Thymus (tissue), 11 donors: Measurements from ENCODE around the gene INTS1. TPM values are rescaled to one million over a fixed set of nuclear protein-coding genes. Genes with fewer than 3 reads are reported as not detected.

Source experiments
- DNase-seq, 9 donors: peaks; one replicate each; pipeline ENCODE4 v3.0.0-alpha.2; 2013; ENCODE audit warnings: low spot score in 9 of 9, low read depth in 6 of 9, missing footprints in 1 of 9
- H3K27ac ChIP-seq, 2 donors: one replicate each; pipeline ENCODE4 v1.5.1; 2013; ENCODE audit warnings: control low read depth in 1 of 2, low read depth in 1 of 2, low read length in 1 of 2, mild to moderate bottlenecking in 1 of 2, moderate library complexity in 1 of 2
- H3K27me3 ChIP-seq, 2 donors: one replicate each; pipeline ENCODE4 v1.5.1; 2013; ENCODE audit warnings: low read length in 1 of 2; ENCODE audit not compliant: control insufficient read depth in 2 of 2, insufficient read depth in 1 of 2
- H3K36me3 ChIP-seq, 2 donors: one replicate each; pipeline ENCODE4 v1.5.1; 2013; ENCODE audit warnings: low read length in 1 of 2, mild to moderate bottlenecking in 1 of 2, moderate library complexity in 1 of 2; ENCODE audit not compliant: control insufficient read depth in 2 of 2, insufficient read depth in 2 of 2
- H3K4me1 ChIP-seq, 2 donors: one replicate each; pipeline ENCODE4 v1.5.1; 2013; ENCODE audit warnings: low read length in 2 of 2; ENCODE audit not compliant: control insufficient read depth in 2 of 2, insufficient read depth in 2 of 2
- H3K4me3 ChIP-seq, 2 donors: one replicate each; pipeline ENCODE4 v1.5.1; 2013; ENCODE audit warnings: low read length in 2 of 2, control low read depth in 1 of 2, mild to moderate bottlenecking in 1 of 2
- H3K9me3 ChIP-seq, 2 donors: one replicate each; pipeline ENCODE4 v1.5.1; 2013; ENCODE audit warnings: low read length in 1 of 2, mild to moderate bottlenecking in 1 of 2; ENCODE audit not compliant: control insufficient read depth in 2 of 2, insufficient read depth in 1 of 2
- WGBS: extraction: QIAGEN DNeasy Blood & Tissue Kit; methylation state at CpG from one replicate; pipeline ENCODE4 v1.1.7; 2013; 5-methylcytosine and 5-hydroxymethylcytosine counted together
- polyA plus RNA-seq: library from polyadenylated mRNA; stranded (reverse); fragments of 200-250 nt; gene quantifications from one replicate; pipeline ENCODE4 v1.2.3, GENCODE V29; 2013
- total RNA-seq: library from RNA; stranded (reverse); fragments of 120-200 nt; gene quantifications from one replicate; pipeline ENCODE4 v1.2.4, GENCODE V29; 2013
- donor health status: healthy.

Gene INTS1
- total and polyA plus RNA-seq, 2 donors, result 19.6 to 287 TPM

DNA sequence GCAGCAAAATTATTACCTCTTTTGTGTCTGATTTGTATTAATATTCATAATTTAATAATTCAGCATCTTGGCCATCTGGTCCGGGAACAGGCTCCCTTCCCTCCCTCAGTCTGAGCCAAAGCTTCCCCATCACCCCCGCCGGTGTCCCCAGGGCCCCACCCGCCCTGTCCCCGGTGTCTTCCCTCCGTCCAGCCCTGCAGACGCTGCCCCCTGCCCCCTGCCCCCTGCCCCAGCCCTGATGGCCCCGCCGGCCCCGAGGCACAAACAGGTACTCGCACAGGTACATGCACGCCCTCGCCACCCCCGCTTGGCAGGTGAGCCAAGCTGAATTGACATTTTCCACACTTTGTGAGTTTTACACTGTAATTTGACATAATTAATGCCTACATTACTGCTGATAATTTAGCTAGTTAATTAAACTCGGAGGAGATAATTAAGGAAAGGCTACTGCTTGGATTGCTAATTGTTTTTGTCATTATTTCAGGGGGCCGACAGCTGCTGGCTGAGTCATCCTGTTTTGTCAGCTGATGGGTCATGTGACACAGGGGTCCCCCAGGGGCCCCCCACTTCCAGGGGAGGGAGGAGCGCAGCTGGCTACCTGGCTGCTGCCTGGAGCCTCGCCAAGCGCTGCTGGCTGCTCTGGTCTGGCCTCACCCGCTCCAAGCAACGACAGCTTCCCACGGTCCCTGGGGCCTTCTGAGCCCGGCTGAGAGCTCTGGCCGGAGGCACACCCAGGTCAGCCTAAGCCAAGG lies 81.5 kb downstream of the INTS1 start:
- WGBS, result 41% methylated on average over 24 of the region's 24 CpGs
- peaks cover 2 to 30% of the 10 kb centered on the region in 2 donors for H3K27me3 ChIP-seq

DNA sequence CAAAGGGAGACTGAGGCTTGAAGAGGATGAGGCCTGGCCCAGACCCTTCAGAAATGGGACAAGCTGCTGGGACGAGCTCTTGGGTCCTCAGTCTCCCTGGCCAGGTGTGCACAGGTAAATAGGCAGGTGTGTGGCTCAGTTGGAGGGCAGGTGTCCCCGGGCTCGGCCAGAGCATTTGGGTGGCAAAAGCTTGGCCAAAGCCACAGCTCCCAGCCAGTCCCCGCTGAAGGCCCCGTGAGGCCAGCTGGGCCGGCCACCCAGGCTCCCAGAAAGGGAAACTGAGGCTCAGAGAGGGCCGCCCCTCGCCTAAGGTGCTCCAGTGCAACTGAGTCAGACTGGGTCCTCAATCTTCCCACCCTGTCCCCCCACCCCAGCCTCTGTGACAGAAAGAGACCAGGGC lies 82.2 kb downstream of the INTS1 start:
- 94% methylated on average over 8 of the region's 8 CpGs for WGBS
- Histone ChIP-seq H3K27ac (no peak overlapping the region), H3K27me3 (peaks cover 2 to 36% of the 10 kb centered on the region in 2 donors), H3K4me3 (no peak overlapping the region), H3K4me1 (peaks cover 0 to 9% of the 10 kb centered on the region in 2 donors), H3K9me3 (no peaks in the 10 kb centered on the region), H3K36me3 (no peaks in the 10 kb centered on the region)
- no peak for DNase-seq

More for the DNA sequence above, 81.5 kb downstream of the INTS1 start:
- Histone ChIP-seq H3K4me3 (no peak overlapping the region), H3K36me3 (no peaks in the 10 kb centered on the region), H3K4me1 (peaks cover 0 to 6% of the 10 kb centered on the region in 2 donors), H3K9me3 (no peaks in the 10 kb centered on the region), H3K27ac (no peak overlapping the region)
- DNase-seq, result peak in 1 of 9 donors; percentile 12

DNA sequence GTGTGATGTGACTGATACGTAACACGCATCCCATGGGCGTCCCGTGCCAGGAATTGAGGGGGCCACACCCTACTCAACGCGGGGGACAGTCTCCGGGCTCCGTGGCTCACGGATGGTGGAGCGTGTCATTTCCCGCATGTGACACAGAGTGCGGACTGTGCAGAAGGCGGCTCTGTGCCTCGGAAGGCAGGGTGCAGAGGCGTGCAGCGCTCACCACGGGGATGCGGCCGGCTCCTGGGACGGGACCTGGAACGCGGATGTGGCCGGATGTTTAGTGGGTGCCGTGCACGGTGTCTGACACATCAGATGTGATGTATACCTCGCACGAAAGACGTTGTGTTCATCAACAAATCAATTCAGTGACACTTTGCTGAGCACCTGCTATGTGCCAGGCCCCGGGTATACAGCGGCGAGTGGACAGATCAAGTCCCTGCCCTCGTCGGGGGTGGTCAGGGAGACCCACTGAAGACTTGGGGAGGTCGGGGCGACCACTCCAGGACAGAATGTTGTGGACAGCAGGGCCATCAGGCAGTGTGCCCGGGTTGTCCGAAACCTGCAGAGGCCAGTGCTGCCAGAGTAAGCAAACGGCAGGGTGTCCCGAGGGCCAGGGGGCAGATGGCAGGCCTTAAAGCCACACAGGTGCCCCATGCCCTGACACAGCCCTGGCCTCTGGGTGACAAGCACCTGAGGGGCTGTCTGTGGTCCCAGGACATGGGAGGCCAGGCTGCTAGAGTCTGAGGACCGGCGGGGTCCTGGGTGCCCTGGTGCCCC lies 83.0 kb downstream of the INTS1 start:
- Histone ChIP-seq H3K36me3 (no peaks in the 10 kb centered on the region), H3K4me1 (peaks cover 0 to 9% of the 10 kb centered on the region in 2 donors), H3K4me3 (no peak overlapping the region), H3K27me3 (peaks cover 2 to 43% of the 10 kb centered on the region in 2 donors), H3K9me3 (no peaks in the 10 kb centered on the region), H3K27ac (no peak overlapping the region)
- 92% methylated on average over 41 of the region's 41 CpGs for WGBS
- DNase-seq, result no peak

Other genes starting within 250 kb of the INTS1 start
- 13.5 TPM for gene MICALL2, start 44.9 kb downstream of the INTS1 start, total RNA-seq
- gene MICALL2, start 44.9 kb downstream of the INTS1 start, polyA plus RNA-seq, result 44.2 TPM
- 22.4 TPM for gene MAFK, start 26.3 kb upstream of the INTS1 start, total RNA-seq
- 42.9 TPM for gene MAFK, start 26.3 kb upstream of the INTS1 start, polyA plus RNA-seq
- 0.47 TPM for gene TMEM184A, start 51.8 kb upstream of the INTS1 start, total RNA-seq
- 5.6 TPM for gene TMEM184A, start 51.8 kb upstream of the INTS1 start, polyA plus RNA-seq
- gene PSMG3, start 65.6 kb upstream of the INTS1 start, total RNA-seq, result 56.0 TPM
- 85.2 TPM for gene PSMG3, start 65.6 kb upstream of the INTS1 start, polyA plus RNA-seq
- 2.6 TPM for gene ELFN1, start 165.9 kb upstream of the INTS1 start, total RNA-seq
- gene ELFN1, start 165.9 kb upstream of the INTS1 start, polyA plus RNA-seq, result 0.91 TPM